Lower lobe of right lung (tissue), 2 donors: ENCODE measurements around the gene TMUB1. TPM values are rescaled to one million over a fixed set of nuclear protein-coding genes. Genes with fewer than 3 reads are reported as not detected.
"Not testable (repeated sequence)": the region's sequence is repeated elsewhere in the genome, so short reads cannot be mapped to it uniquely, and the experiment has no call there.

Source experiments
- ATAC-seq, 2 donors: fragments of 200-7000 bp; cut with Tn5 transposase; one replicate each; pipeline ENCODE4 v1.9.1; 2020 to 2022; ENCODE audit warnings: mild to moderate bottlenecking in 2 of 2, moderate library complexity in 2 of 2
- DNase-seq: peaks from one replicate; pipeline ENCODE4 v3.0.0-alpha.2; 2020
- H3K27ac ChIP-seq: fragments of 200-600 bp; one replicate; pipeline ENCODE4 v1.8.0; 2022
- H3K27me3 ChIP-seq: fragments of 200-600 bp; one replicate; pipeline ENCODE4 v1.8.0; 2022; ENCODE audit warnings: low read depth
- H3K36me3 ChIP-seq: fragments of 200-600 bp; one replicate; pipeline ENCODE4 v1.8.0; 2022; ENCODE audit warnings: mild to moderate bottlenecking
- H3K4me1 ChIP-seq: fragments of 200-600 bp; one replicate; pipeline ENCODE4 v1.8.0; 2022
- H3K4me3 ChIP-seq: fragments of 200-600 bp; one replicate; pipeline ENCODE4 v1.8.0; 2022; ENCODE audit warnings: mild to moderate bottlenecking
- H3K9me3 ChIP-seq: fragments of 200-600 bp; one replicate; pipeline ENCODE4 v1.8.0; 2022
- CTCF ChIP-seq: fragments of 200-600 bp; IDR thresholded peaks from one replicate; pipeline ENCODE4 v1.8.0; 2022; ENCODE audit warnings: antibody characterized with exemption, mild to moderate bottlenecking
- intact Hi-C: fragments of 100-400 bp; cut with DNase I; formaldehyde crosslinking; loops from one replicate; pipeline ENCODE4 v1.11.0; 2022
- total RNA-seq: library from RNA; stranded (reverse); fragmentation: NEBNext Ultra II Directional; extraction: Animal tissue kit (Norgen Biotek cat#: 25700); gene quantifications from one replicate; pipeline ENCODE4 v1.2.1, GENCODE V29; 2021
- donor health status: DM: no; HTN: yes; CAD: no; lungs with severe emphysema.

The TMUB1 gene
- total RNA-seq, 1 donor from 2014 or later, result 37.4 TPM

- Histone ChIP-seq H3K27me3 (peaks cover under 1% of the 10 kb centered on the region), H3K4me3 (no peak overlapping the region), H3K4me1 (no peaks in the 10 kb centered on the region), H3K27ac (no peak overlapping the region), H3K36me3 (peaks cover 31% of the 10 kb centered on the region), H3K9me3 (no peaks in the 10 kb centered on the region)
- TF ChIP-seq CTCF, result no peak
- intact Hi-C loops, result no loop called here
- DNase-seq, result no peak
- ATAC-seq, result no peak
These were observed 38.0 kb downstream of the TMUB1 start for GRCh38 chr7:151045262-151045661.

- Histone ChIP-seq H3K9me3 (no peaks in the 10 kb centered on the region), H3K27me3 (no peaks in the 10 kb centered on the region), H3K36me3 (peaks cover 31% of the 10 kb centered on the region), H3K4me1 (peaks cover 12% of the 10 kb centered on the region), H3K27ac (no peak overlapping the region), H3K4me3 (no peak overlapping the region)
- no peak for ATAC-seq
- no peak for DNase-seq
- intact Hi-C loops, result no loop called here
- no peak for TF ChIP-seq CTCF
These were observed 39.3 kb downstream of the TMUB1 start for GRCh38 chr7:151043959-151044358.

- Histone ChIP-seq H3K4me1 (peaks cover 17% of the 10 kb centered on the region), H3K36me3 (peaks cover 31% of the 10 kb centered on the region)
- intact Hi-C loops, H3K27me3 ChIP-seq, ATAC-seq, H3K27ac ChIP-seq, H3K4me3 ChIP-seq, DNase-seq, H3K9me3 ChIP-seq: not testable (repeated sequence)
These were observed 39.8 kb downstream of the TMUB1 start for GRCh38 chr7:151043449-151043848.

- H3K36me3 ChIP-seq, result peaks cover 46% of the 10 kb centered on the region
- intact Hi-C loops, result no loop called here
- no peaks in the 10 kb centered on the region for H3K9me3 ChIP-seq
- no peak overlapping the region for H3K27ac ChIP-seq
- TF ChIP-seq CTCF, result no peak
- H3K27me3 ChIP-seq, result no peaks in the 10 kb centered on the region
- DNase-seq (no peak), ATAC-seq (no peak)
- peaks cover 19% of the 10 kb centered on the region for H3K4me1 ChIP-seq
- no peak overlapping the region for H3K4me3 ChIP-seq
These were observed 42.5 kb downstream of the TMUB1 start for GRCh38 chr7:151040616-151041375.

- H3K4me1 ChIP-seq, result peaks cover 19% of the 10 kb centered on the region
- no peak for TF ChIP-seq CTCF
- no peaks in the 10 kb centered on the region for H3K27me3 ChIP-seq
- ATAC-seq (no peak), DNase-seq (no peak)
- no peaks in the 10 kb centered on the region for H3K9me3 ChIP-seq
- H3K36me3 ChIP-seq, result peaks cover 49% of the 10 kb centered on the region
- intact Hi-C loops, result no loop called here
- H3K4me3 ChIP-seq, result no peak overlapping the region
- H3K27ac ChIP-seq, result no peak overlapping the region
These were observed 43.3 kb downstream of the TMUB1 start for GRCh38 chr7:151039850-151040548.
